CD4-positive, alpha-beta T cell treated with Interleukin-4 for 4 hours (primary cell): ENCODE results near the gene FAF2.
"Not testable (repeated sequence)": the region's sequence is repeated elsewhere in the genome, so short reads cannot be mapped to it uniquely, and the experiment has no call there.

Source experiments
- DNase-seq: peaks from one replicate; pipeline ENCODE4 v3.0.0-alpha.2; 2020

Gene FAF2

GRCh38 chr5:176447978-176448608, at the start of gene FAF2:
Gene FAF2 (plus strand): TSS chr5:176448385. CDS start chr5:176448408, 23 bp downstream.
- peak; percentile 98 for DNase-seq

- no peak for DNase-seq
Measured at GRCh38 chr5:176400382-176401156, 47.6 kb upstream of the FAF2 start.

GRCh38 chr5:176401281-176402205, 46.6 kb upstream of the FAF2 start:
- DNase-seq, result no peak

GRCh38 chr5:176405656-176406435, 42.3 kb upstream of the FAF2 start:
- DNase-seq, result no peak

GRCh38 chr5:176406436-176407052, 41.6 kb upstream of the FAF2 start:
- DNase-seq, result no peak

- DNase-seq, result no peak
Measured at GRCh38 chr5:176407456-176408251, 40.5 kb upstream of the FAF2 start.

GRCh38 chr5:176408252-176408573, 40.0 kb upstream of the FAF2 start:
- DNase-seq, result not testable (repeated sequence)

- DNase-seq, result no peak
Measured at GRCh38 chr5:176408590-176408989, 39.6 kb upstream of the FAF2 start.

- no peak for DNase-seq
Measured at GRCh38 chr5:176409765-176410164, 38.4 kb upstream of the FAF2 start.

GRCh38 chr5:176410486-176411180, 37.6 kb upstream of the FAF2 start:
- DNase-seq, result no peak

GRCh38 chr5:176412517-176413254, 35.5 kb upstream of the FAF2 start:
- no peak for DNase-seq

GRCh38 chr5:176413255-176413565, 35.0 kb upstream of the FAF2 start:
- no peak for DNase-seq

GRCh38 chr5:176413709-176414191, 34.4 kb upstream of the FAF2 start:
- DNase-seq, result no peak

- no peak for DNase-seq
Measured at GRCh38 chr5:176414704-176415103, 33.5 kb upstream of the FAF2 start.

- DNase-seq, result no peak
Measured at GRCh38 chr5:176415240-176415951, 32.8 kb upstream of the FAF2 start.

- peak; percentile 84 for DNase-seq
Measured at GRCh38 chr5:176415952-176416924, 31.9 kb upstream of the FAF2 start, which contains the start of gene CLTB. Gene CLTB (minus strand): TSS chr5:176416539. CDS start chr5:176416363, 176 bp downstream.

- no peak for DNase-seq
Measured at GRCh38 chr5:176416965-176417364, 31.2 kb upstream of the FAF2 start.

GRCh38 chr5:176418251-176418650, 29.9 kb upstream of the FAF2 start:
- no peak for DNase-seq
